ENCODE data around the gene DNAAF2.
"Not testable (repeated sequence)": the region's sequence is repeated elsewhere in the genome, so short reads cannot be mapped to it uniquely, and the experiment has no call there.

DNA sequence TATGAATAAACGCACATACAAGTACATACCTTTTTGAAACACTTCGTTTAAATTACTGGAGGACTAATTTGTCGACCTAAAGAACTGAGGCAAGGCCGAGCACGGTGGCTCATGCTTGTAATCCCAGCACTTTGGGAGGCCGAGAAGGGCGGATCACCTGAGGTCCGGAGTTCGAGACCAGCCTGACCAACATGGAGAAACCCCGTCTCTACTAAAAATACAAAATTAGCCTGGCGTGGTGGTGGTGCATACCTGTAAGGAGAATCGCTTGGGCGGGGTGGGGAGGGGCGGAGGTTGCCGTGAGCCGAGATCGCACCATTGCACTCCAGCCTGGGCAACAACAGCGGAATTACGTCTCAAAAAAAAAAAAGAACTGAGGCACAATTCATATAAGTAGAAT, 15.8 kb downstream of the DNAAF2 start:
- TF ChIP-seq CTCF, POLR2A, POLR2AphosphoS5, EP300 (IDR thresholded peaks at IDR 0.05): not testable (repeated sequence)

Measured in suprapubic skin (tissue), 4 donors.